ENCODE measurements around the gene RMI2.
"Not testable (repeated sequence)": the region's sequence is repeated elsewhere in the genome, so short reads cannot be mapped to it uniquely, and the experiment has no call there.

Gene RMI2

GRCh38 chr16:11354733-11355574, 9.7 kb downstream of the RMI2 start:
- no peak for DNase-seq (ENCODE audit: low spot score)

DNA sequence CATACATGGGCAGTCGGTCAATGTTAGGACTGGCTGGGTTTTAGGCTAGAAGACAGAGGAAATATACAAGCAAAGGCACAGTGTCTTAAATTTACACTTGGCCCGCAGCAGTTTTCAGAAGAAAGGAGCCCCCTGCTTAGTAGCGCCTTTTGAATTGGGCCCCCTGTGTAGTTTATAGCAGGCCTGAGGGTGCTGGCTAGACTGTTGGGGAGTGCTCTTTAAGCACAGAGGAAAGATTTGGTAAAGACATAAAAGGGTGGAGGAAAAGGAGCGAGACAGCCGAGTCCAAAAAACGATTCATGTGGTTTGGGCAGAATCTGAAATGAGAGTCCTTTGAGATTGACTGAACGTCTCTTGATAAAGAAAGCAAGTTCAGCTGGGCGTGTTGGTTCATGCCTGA, 10.6 kb downstream of the RMI2 start:
- DNase-seq (ENCODE audit: low spot score): no peak

- peak; percentile 70 for DNase-seq (ENCODE audit: low spot score)
These were observed 11.5 kb downstream of the RMI2 start for GRCh38 chr16:11356573-11357331.

DNA sequence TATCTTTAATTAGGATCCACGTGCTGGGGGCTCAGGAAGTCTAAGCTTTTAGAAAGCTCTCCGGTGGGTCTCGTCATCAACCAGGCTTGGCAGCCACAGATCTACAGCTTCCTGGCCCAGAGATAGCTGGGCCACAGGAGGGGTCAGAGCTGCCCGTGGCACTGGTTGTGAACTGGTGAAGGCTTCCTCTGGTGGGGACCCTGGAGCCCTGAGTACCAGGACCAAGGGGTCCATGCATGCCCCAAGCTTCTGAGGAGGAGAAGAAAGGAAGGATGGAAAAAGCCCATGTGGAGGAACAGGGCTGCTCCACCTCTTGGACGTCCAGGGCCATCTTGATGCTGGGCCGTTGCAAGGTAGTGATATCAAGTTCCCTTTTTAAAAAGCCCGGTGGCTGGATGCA, 13.3 kb downstream of the RMI2 start:
- no peak for DNase-seq (ENCODE audit: low spot score)

DNA sequence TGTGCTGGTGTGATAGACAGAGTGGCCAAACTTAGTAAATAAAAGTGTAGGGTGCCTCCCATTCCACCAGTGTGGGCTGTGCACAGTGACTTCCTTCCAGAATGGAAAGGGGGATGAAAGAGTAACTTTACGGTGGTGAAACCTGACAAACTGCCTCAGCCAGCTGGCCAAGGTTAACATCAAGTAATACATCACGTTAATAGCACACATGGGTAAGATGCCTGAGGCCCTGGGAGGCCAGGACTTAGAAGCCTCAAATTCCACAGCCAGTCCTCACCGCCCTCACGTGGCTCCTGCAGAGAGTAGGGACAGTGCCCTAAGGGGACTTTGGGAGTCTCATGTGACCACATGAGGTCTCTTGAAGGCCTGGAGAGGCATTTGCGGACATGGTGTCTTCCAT, 14.1 kb downstream of the RMI2 start:
- DNase-seq (ENCODE audit: low spot score): no peak

DNA sequence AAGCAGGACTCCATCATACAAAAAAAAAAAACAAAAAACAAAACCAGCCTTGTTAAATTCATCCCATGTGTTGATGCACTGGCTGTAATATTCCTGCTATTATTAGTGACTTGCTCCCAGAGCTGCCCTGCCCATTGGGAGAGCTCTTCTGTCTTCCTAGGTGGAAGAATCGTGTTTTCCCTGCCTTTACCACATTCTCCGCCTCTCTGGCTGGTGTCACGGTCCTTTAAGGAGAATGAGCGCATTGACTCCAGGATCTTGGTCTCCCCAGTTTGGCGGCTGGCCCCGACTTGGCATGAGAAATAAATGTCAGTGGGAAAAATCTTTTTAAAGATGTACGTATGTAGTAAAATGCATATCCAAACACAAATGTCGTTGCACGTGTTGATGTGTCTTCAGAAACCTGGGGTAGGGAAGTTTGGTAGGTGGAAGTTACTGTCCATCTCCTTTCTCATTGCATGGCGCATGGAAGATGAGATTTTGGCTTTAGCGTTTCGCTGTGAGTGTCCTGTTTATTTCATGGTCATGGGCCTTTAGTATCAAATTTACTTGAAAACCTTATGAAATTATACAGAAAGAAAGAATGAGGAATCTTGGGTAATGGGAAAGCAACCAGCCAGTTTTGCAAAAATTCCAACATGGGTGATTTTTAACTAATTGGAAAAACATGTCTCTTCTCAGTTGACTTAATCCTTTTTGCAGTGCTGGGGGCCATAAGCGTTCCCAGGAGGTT, 15.5 kb downstream of the RMI2 start:
- DNase-seq (ENCODE audit: low spot score): no peak

GRCh38 chr16:11361701-11362451, 16.6 kb downstream of the RMI2 start:
- no peak for DNase-seq (ENCODE audit: low spot score)

DNA sequence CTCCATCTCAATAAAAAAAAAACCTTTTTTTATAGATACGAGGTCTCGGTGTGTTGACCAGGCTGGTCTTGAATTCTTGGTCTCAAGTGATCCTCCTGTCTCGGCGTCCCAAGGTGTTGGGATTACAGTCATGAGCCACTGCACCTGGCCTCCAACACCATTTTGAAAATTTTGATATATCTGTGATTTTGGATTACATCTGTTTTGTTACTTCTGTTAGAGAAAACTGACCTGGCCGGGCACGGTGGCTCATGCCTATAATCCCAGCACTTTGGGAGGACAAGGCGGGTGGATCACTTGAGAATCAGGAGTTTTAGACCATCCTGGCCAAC, 18.6 kb downstream of the RMI2 start:
- DNase-seq (ENCODE audit: low spot score): no peak

GRCh38 chr16:11367483-11367906, 22.2 kb downstream of the RMI2 start:
- DNase-seq (ENCODE audit: low spot score): no peak

DNA sequence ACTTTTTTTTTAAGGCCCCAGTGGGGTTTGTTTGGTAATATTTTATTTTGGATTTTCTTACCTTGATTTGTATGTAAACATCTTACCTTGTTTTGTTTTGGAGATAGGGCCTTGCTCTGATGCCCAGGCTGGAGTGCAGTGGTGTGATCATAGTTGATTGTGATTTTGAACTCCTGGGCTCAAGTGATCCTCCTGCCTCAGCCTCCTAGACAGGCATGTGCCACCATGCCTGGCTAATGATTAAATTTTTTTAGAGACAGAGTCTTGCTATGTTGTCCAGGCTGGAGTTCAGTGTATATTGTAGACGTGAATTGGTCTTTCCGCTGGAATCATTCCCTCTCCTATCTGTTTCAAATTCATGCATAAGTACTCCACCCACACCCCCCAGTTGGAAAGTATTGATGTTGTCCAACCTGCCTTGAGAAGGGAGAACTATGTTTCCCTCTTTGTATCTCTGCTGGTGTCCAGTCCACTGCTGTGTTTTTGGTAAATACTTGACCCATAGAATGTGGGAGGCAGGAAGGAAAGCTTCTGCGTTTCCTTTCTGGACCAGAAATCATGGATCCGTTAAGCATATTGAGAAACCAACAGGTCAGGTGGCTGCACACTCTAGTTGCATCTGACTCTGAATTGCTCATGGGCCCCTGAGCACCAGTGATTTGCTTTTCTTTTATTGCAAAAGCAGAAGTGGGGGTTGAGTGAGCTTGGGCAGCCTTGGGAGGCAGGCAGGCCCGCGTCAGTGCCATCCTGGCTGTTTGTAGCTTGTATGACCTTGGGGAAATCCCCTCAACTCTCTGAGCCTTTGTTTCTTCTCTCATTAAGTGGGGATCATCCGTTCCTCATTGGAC, 25.0 kb downstream of the RMI2 start:
- no peak for DNase-seq (ENCODE audit: low spot score)

- DNase-seq (ENCODE audit: low spot score): not testable (repeated sequence)
These were observed 25.6 kb downstream of the RMI2 start for GRCh38 chr16:11370932-11371279.

DNA sequence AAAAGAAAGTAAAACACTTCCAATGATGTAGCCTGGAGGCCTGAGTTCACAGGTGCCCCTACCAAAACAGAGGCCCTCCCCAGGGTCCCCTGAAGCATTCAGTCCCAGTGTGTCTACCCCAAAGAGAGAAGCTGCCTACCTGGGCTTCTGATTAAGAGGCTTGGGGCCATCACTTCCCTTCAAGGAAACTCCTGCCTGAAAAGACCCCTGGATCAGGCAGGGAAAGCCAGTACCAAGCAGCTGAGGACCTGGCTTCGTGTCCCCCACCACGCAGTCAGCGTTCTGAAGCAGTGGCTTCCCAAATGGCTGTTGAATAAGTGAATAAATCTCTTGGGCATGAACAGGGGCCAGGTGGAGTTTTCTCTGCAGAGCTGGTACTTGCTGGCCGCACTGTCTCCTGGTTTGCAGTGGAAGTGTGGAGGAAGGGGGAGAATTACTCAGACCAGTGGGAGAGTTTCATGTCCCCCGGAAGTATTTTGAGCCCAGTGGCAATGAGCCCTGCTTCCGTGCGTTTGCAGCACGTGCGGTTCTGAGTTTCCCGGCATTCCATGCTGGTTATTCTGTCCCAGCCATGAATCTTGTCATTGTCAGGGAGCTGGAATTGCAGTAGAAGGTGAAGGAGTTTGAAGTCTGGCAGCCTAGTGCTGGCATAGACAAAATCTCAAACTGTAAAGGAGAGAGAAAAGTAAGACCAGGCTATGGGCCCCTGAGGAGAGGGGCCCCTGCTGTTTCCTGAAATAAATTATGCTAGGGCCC, 27.0 kb downstream of the RMI2 start:
- no peak for DNase-seq (ENCODE audit: low spot score)

GRCh38 chr16:11372829-11373306, 27.6 kb downstream of the RMI2 start:
- DNase-seq (ENCODE audit: low spot score): no peak

- no peak for DNase-seq (ENCODE audit: low spot score)
These were observed 29.0 kb downstream of the RMI2 start for GRCh38 chr16:11374255-11374654.

- no peak for DNase-seq (ENCODE audit: low spot score)
These were observed 31.9 kb downstream of the RMI2 start for GRCh38 chr16:11377154-11377553.

- DNase-seq (ENCODE audit: low spot score): not testable (repeated sequence)
These were observed 33.7 kb downstream of the RMI2 start for GRCh38 chr16:11378951-11379350.

- no peak for DNase-seq (ENCODE audit: low spot score)
These were observed 34.2 kb downstream of the RMI2 start for GRCh38 chr16:11379420-11379819.

- no peak for DNase-seq (ENCODE audit: low spot score)
These were observed 35.6 kb downstream of the RMI2 start for GRCh38 chr16:11380836-11381235.

- no peak for DNase-seq (ENCODE audit: low spot score)
These were observed 38.4 kb downstream of the RMI2 start for GRCh38 chr16:11383481-11384183.
